Measurements from ENCODE around the gene KIAA0319L. TPM values are rescaled to one million over a fixed set of nuclear protein-coding genes. Genes with fewer than 3 reads are reported as not detected.
"Not testable (repeated sequence)": the region's sequence is repeated elsewhere in the genome, so short reads cannot be mapped to it uniquely, and the experiment has no call there.

The KIAA0319L gene
- total RNA-seq, 2 donors from 2014 or later = 109 to 124 TPM

- intact Hi-C loops (cut with DNase I) = no loop called here
- WGBS = 96% methylated on average over 15 of the region's 15 CpGs
- no peak for DNase-seq (ENCODE audit: low spot score)
- Histone ChIP-seq H3K27ac (no peak overlapping the region), H3K9me3 (no peaks in the 10 kb centered on the region), H3K36me3 (no peaks in the 10 kb centered on the region), H3K4me1 (replicated peaks) (no peaks in the 10 kb centered on the region), H3K27me3 (replicated peaks; ENCODE audit: insufficient read depth) (no peaks in the 10 kb centered on the region), H3K4me3 (no peak overlapping the region)
- TF ChIP-seq POLR2A (IDR thresholded peaks at IDR 0.05) (no peak), POLR2AphosphoS5 (IDR thresholded peaks at IDR 0.05) (no peak), CTCF (IDR thresholded peaks at IDR 0.05) (no peak)
Observed at GRCh38 chr1:35589516-35590427, 32.6 kb upstream of the KIAA0319L start.

GRCh38 chr1:35588197-35588910 is 31.2 kb upstream of the KIAA0319L start:
- intact Hi-C loops (cut with DNase I) = no loop called here
- DNase-seq (ENCODE audit: low spot score) = no peak
- no peak overlapping the region for H3K27ac ChIP-seq
- WGBS = 75% methylated on average over 17 of the region's 21 CpGs
- TF ChIP-seq CTCF (IDR thresholded peaks at IDR 0.05) (no peak), POLR2A (IDR thresholded peaks at IDR 0.05) (no peak), POLR2AphosphoS5 (IDR thresholded peaks at IDR 0.05) (no peak)
- H3K4me3 ChIP-seq = no peak overlapping the region
- H3K36me3 ChIP-seq = no peaks in the 10 kb centered on the region
- no peaks in the 10 kb centered on the region for H3K4me1 ChIP-seq (replicated peaks)
- no peaks in the 10 kb centered on the region for H3K9me3 ChIP-seq
- H3K27me3 ChIP-seq (replicated peaks; ENCODE audit: insufficient read depth) = no peaks in the 10 kb centered on the region

- Histone ChIP-seq H3K27me3 (replicated peaks; ENCODE audit: insufficient read depth) (no peaks in the 10 kb centered on the region), H3K4me1 (replicated peaks) (no peaks in the 10 kb centered on the region), H3K27ac (no peak overlapping the region), H3K36me3 (no peaks in the 10 kb centered on the region), H3K9me3 (no peaks in the 10 kb centered on the region), H3K4me3 (no peak overlapping the region)
- DNase-seq (ENCODE audit: low spot score) = no peak
- WGBS = 82% methylated on average over 6 of the region's 6 CpGs
- intact Hi-C loops (cut with DNase I) = no loop called here
- TF ChIP-seq CTCF (IDR thresholded peaks at IDR 0.05) (no peak), POLR2AphosphoS5 (IDR thresholded peaks at IDR 0.05) (no peak), POLR2A (IDR thresholded peaks at IDR 0.05) (no peak)
Observed at GRCh38 chr1:35587736-35588135, 30.5 kb upstream of the KIAA0319L start.

DNA sequence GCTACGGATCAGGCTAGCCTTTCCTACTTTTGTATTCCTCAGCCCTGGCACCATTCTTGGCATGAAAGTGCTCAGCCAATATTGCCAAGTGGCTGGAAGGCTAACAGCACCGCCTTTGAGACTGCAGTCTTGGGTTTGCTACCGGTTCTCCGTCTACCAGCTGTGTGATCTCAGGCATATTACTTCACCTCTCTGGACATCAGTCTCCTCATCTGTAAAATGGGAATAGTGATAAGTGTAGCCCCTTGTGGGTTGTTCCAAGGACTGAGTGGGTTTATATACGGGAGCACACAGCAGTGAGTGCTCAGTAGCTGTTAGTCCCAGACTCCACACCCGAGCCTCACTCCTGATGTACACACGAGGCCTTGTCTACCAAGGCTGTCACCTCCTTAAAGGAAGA is 29.6 kb upstream of the KIAA0319L start:
- no peak for DNase-seq (ENCODE audit: low spot score)
- H3K4me3 ChIP-seq = no peak overlapping the region
- no peak overlapping the region for H3K27ac ChIP-seq
- intact Hi-C loops (cut with DNase I) = no loop called here
- no peak for TF ChIP-seq POLR2A (IDR thresholded peaks at IDR 0.05)
- no peak for TF ChIP-seq POLR2AphosphoS5 (IDR thresholded peaks at IDR 0.05)
- TF ChIP-seq CTCF (IDR thresholded peaks at IDR 0.05) = no peak
- WGBS = 90% methylated on average over 7 of the region's 7 CpGs
- H3K36me3 ChIP-seq = no peaks in the 10 kb centered on the region
- H3K9me3 ChIP-seq = no peaks in the 10 kb centered on the region
- H3K4me1 ChIP-seq (replicated peaks) = no peaks in the 10 kb centered on the region
- no peaks in the 10 kb centered on the region for H3K27me3 ChIP-seq (replicated peaks; ENCODE audit: insufficient read depth)

GRCh38 chr1:35585805-35586204 is 28.6 kb upstream of the KIAA0319L start:
- H3K36me3 ChIP-seq; H3K4me3 ChIP-seq; H3K4me1 ChIP-seq (replicated peaks); H3K27ac ChIP-seq; DNase-seq (ENCODE audit: low spot score); intact Hi-C loops (cut with DNase I); H3K9me3 ChIP-seq; H3K27me3 ChIP-seq (replicated peaks; ENCODE audit: insufficient read depth): not testable (repeated sequence)
- 100% methylated on average over 1 of the region's 1 CpG for WGBS

Data from prostate gland (tissue), 2 donors.